GM18517 (cell line): Measurements from ENCODE around the gene SYT14.
"Not testable (repeated sequence)": the region's sequence is repeated elsewhere in the genome, so short reads cannot be mapped to it uniquely, and the experiment has no call there.

ENCODE experiments used
- ATAC-seq: cut with Tn5 transposase; IDR thresholded peaks from one replicate; pipeline ENCODE4 v1.9.1; 2021; ENCODE audit warnings: mild to moderate bottlenecking, moderate library complexity; ENCODE audit not compliant: unreplicated experiment

Gene SYT14

GRCh38 chr1:210024282-210024681, 86.3 kb downstream of the SYT14 start:
- ATAC-seq: no peak

GRCh38 chr1:210024996-210025395, 87.0 kb downstream of the SYT14 start:
- ATAC-seq: no peak

- no peak for ATAC-seq
Observed at GRCh38 chr1:210025870-210026269, 87.9 kb downstream of the SYT14 start.

- ATAC-seq: no peak
Observed at GRCh38 chr1:210027994-210028393, 90.0 kb downstream of the SYT14 start.

GRCh38 chr1:210031473-210031872, 93.5 kb downstream of the SYT14 start:
- ATAC-seq: no peak

- ATAC-seq: no peak
Observed at GRCh38 chr1:210043058-210043457, 105.0 kb downstream of the SYT14 start.

- no peak for ATAC-seq
Observed at GRCh38 chr1:210049616-210050015, 111.6 kb downstream of the SYT14 start.

- not testable (repeated sequence) for ATAC-seq
Observed at GRCh38 chr1:210050491-210050890, 112.5 kb downstream of the SYT14 start.

- ATAC-seq: no peak
Observed at GRCh38 chr1:210053126-210053525, 115.1 kb downstream of the SYT14 start.

- no peak for ATAC-seq
Observed at GRCh38 chr1:210057593-210057992, 119.6 kb downstream of the SYT14 start.

- ATAC-seq: no peak
Observed at GRCh38 chr1:210061992-210062391, 124.0 kb downstream of the SYT14 start.

GRCh38 chr1:210070531-210070930, 132.5 kb downstream of the SYT14 start:
- no peak for ATAC-seq

GRCh38 chr1:210072129-210072528, 134.1 kb downstream of the SYT14 start:
- ATAC-seq: no peak

GRCh38 chr1:210072896-210073504, 135.0 kb downstream of the SYT14 start:
- ATAC-seq: no peak

GRCh38 chr1:210074904-210075303, 136.9 kb downstream of the SYT14 start:
- ATAC-seq: no peak

GRCh38 chr1:210076620-210077019, 138.6 kb downstream of the SYT14 start:
- ATAC-seq: no peak

- ATAC-seq: no peak
Observed at GRCh38 chr1:210081494-210081893, 143.5 kb downstream of the SYT14 start.

- ATAC-seq: no peak
Observed at GRCh38 chr1:210085359-210085758, 147.3 kb downstream of the SYT14 start.

GRCh38 chr1:210087058-210087457, 149.0 kb downstream of the SYT14 start:
- no peak for ATAC-seq

- ATAC-seq: no peak
Observed at GRCh38 chr1:210089855-210090254, 151.8 kb downstream of the SYT14 start.

GRCh38 chr1:210092366-210092765, 154.3 kb downstream of the SYT14 start:
- ATAC-seq: no peak

GRCh38 chr1:210093461-210093860, 155.4 kb downstream of the SYT14 start:
- ATAC-seq: no peak

- ATAC-seq: no peak
Observed at GRCh38 chr1:210098356-210098755, 160.3 kb downstream of the SYT14 start.
